GM12865 (cell line): Measurements from ENCODE around the gene DIP2C.

Experiments used
- DNase-seq: peaks from one replicate; pipeline ENCODE4 v3.0.0; 2010; ENCODE audit warnings: low read depth
- H3K4me3 ChIP-seq: 2 replicates; pipeline ENCODE4 v1.5.1; 2011; ENCODE audit warnings: mild to moderate bottlenecking, low read depth, low read length, control low read depth
- TF ChIP-seq, protein P1 (sequence below): IDR thresholded peaks from 2 replicates; pipeline ENCODE4 v1.5.1; 2011; ENCODE audit warnings: low read length, control low read depth, low read depth, inconsistent platforms; ENCODE audit not compliant: insufficient read depth; ENCODE audit errors: missing control alignments

The DIP2C gene

DNA sequence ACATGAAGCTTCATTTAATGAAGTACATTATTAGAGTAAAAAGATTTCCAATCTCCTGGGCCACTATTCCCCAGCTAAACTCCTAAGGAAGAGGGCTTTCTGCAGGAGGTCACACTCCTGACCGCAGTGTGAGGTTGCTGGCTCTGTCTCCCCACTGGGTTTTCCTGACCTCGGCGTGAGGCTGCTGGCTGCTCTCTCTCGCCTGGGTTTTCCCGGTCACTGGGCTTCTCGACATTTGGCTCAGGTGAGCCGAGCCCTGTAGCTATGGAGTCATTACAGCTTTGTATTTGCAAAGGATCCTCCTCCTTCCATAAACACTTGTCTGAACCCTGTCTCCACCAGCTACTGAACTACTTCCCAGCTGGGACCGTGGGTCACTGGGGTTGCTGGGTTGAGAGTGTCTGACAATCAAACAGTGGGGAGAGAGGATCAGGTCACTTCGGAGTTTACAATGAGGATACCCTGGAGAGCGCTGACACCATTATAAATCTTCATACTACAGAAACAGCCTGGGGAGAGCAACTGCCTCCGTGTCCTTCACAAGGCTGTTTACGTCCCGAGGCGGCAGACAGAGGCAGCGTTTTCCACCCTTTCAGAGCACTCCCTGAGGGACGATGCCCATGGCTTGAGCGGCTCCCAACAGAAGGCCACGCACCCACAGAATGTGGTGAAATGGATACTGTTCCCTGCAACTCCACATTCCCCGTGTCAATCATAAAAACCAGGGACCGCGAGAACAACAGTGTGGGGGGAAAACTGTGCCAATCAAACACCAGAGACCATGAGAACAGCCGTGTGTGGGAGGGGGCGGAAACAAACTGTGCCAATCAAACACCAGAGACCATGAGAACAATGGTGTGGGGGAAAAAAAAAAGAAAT is 328.0 kb downstream of the DIP2C start:
- no peak overlapping the region for H3K4me3 ChIP-seq
- TF ChIP-seq, protein P1, sequence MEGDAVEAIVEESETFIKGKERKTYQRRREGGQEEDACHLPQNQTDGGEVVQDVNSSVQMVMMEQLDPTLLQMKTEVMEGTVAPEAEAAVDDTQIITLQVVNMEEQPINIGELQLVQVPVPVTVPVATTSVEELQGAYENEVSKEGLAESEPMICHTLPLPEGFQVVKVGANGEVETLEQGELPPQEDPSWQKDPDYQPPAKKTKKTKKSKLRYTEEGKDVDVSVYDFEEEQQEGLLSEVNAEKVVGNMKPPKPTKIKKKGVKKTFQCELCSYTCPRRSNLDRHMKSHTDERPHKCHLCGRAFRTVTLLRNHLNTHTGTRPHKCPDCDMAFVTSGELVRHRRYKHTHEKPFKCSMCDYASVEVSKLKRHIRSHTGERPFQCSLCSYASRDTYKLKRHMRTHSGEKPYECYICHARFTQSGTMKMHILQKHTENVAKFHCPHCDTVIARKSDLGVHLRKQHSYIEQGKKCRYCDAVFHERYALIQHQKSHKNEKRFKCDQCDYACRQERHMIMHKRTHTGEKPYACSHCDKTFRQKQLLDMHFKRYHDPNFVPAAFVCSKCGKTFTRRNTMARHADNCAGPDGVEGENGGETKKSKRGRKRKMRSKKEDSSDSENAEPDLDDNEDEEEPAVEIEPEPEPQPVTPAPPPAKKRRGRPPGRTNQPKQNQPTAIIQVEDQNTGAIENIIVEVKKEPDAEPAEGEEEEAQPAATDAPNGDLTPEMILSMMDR = no peak
- DNase-seq = no peak

DNA sequence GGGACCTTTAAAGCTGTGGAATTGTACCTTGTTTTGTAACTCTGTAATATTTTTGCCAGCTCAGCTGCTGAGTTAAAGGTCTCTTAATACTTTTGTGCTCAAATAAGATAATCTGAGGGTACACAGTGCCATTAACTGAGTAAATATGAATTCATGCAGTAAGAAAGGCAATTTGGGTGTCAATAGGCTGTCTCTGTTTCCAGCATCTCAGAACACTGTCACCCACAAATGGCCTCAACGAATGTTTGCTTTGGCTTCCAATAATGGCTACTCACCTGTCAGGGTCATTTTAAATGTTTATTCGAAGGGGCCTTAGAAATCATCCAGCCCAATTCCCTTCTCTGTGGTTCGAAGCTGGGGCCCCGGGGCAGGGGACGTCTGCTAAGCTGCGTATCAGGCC is 328.8 kb downstream of the DIP2C start:
- TF ChIP-seq, protein P1 = no peak
- DNase-seq = no peak
- no peak overlapping the region for H3K4me3 ChIP-seq

DNA sequence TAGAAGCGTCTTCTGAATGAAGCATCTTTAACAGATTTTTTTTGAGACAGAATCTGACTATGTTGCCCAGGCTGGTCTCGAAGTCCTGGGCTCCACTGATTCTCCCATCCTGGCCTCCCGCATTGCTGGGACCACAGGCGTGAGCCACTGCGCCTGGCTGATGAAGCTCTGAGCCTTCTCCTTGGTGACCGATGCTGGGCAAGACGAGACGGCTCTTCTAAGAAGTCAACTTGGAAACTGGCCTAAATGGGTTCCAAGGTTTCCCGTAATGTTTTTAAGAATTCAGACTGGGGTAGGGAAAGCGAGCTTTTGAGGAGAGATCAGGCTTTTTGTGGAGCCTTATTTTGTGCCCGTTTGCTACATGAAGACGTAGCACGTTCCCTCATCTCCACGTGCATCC is 329.7 kb downstream of the DIP2C start:
- H3K4me3 ChIP-seq = no peak overlapping the region
- no peak for DNase-seq
- TF ChIP-seq, protein P1 = no peak

DNA sequence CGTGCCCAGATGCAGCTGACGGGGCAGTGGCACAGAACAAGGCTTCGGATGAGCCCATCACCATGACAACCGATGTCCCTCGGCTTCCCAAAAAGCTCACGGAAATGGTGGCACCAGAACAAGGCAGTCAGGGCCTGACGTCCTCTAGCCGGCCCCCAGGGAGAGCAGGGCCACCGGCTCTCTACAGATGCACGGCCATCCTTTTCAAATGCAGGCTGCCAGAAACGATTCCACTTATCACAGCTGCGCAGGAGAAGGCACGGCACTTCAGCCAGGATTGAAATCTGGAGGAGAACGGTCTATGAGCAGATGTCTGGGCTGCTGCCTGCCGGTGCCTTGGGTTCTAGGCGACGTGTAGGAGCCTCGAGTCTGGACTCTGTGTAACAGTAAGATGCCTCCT is 330.4 kb downstream of the DIP2C start:
- H3K4me3 ChIP-seq = no peak overlapping the region
- DNase-seq = no peak
- TF ChIP-seq, protein P1 = no peak

DNA sequence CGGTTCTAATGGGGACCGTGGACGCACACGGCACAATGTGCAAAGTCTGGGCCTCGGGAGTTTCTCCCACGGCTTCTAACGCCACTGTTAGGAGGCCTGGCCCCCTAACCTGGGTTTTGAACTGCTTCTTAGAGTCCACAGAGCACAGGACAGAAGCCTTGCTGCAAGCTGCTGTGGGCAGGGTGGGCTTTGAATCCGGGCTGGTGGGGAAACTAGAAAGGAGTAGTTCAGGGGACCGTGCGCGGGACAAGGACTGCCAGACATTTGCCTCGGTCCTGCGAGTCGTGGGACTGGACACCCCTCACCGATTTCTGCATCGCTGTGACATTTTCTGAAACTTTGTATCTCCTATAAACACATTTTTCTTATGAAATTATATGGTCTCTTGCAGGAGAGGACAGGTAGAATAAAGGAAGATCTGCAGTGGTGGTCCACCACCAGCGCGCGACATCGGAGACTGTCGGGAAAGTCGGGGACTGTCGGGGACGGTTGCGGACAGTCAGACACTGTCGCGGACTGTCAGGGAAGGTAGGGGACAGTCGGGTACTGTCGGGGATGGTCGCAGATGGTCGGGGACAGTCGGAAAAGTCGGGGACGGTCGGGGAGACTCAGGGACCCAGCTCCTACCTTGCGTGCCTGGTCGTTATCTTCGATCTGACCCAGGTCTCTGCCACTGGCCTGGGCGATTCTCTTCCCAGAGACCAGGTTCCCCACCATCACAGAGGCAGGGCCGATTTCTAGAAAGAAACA is 332.1 kb downstream of the DIP2C start:
- H3K4me3 ChIP-seq = no peak overlapping the region
- TF ChIP-seq, protein P1 = no peak
- DNase-seq = no peak

DNA sequence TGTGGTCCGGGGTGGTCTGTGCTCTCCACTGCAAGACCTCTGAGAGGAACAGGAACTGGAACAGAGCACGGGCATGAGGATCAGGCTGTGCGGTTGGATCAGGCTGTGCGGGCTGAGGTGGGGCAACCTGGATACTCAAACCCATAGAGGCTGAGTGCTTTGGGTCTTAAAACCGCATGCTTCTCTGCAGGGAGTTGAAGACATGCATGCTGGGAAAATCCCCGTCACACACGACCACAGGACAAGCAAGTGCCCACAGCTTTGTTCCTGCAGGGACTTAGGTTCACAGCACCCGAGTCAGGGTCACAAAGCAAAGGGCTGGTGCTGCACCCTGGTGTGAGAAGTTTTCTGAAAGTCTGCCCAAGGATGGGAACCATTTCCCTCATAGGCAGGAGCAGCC is 333.0 kb downstream of the DIP2C start:
- TF ChIP-seq, protein P1 = no peak
- no peak overlapping the region for H3K4me3 ChIP-seq
- DNase-seq = peak; percentile 17
